ENCODE data around the gene LRRC8B. TPM values are rescaled to one million over a fixed set of nuclear protein-coding genes. Genes with fewer than 3 reads are reported as not detected.

LRRC8B gene
- total RNA-seq, 4 donors from 2014 or later = 3.5 to 15.7 (median 8.5) TPM

DNA sequence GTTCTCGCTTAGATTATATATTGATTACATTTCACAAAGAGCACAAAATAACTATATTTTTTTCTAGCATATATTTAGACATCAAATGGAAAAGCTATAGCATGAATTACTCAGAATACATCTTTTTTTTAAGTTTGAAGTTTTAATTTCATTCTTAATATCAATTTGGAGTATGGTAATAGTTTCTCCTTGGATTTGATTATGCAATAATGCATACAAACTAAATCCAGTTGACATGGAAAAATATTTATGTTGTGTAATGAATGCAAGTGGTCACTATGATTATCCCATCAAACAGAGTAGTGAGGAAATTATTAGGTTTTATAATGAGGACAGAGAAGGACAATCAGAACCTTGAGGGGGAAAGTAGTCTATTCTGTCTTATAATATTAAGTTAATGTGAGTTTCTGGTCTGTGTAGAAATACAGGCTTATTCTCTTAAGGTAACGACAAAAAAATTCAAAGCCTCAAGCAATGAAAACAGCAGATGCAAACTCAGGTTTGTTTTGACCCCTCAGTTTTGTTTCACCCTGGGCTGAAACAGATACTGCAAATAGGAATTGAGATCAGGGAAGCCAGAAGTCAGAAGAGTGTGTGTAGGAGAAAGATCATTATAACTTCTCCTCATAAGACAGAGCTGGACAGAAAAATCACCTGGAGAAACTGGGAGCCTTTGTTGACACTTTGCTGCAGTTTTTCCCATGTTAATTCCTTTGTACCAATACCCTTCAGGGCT lies 23.7 kb downstream of the LRRC8B start:
- no peaks in the 10 kb centered on the region for H3K9me3 ChIP-seq
- ATAC-seq (no peak), DNase-seq (no peak)
- H3K36me3 ChIP-seq = no peaks in the 10 kb centered on the region
- H3K4me1 ChIP-seq = peaks cover 63% of the 10 kb centered on the region in 2 donors
- in situ Hi-C loops (cut with MboI; ENCODE audit: low sequenced_read_pairs in 4 of 4) = no loop called here
- H3K4me3 ChIP-seq = no peak overlapping the region
- no peaks in the 10 kb centered on the region for H3K27me3 ChIP-seq
- intact Hi-C loops (cut with DNase I; ENCODE audit: low total_unique reads) = no loop called here
- TF ChIP-seq, protein P1, sequence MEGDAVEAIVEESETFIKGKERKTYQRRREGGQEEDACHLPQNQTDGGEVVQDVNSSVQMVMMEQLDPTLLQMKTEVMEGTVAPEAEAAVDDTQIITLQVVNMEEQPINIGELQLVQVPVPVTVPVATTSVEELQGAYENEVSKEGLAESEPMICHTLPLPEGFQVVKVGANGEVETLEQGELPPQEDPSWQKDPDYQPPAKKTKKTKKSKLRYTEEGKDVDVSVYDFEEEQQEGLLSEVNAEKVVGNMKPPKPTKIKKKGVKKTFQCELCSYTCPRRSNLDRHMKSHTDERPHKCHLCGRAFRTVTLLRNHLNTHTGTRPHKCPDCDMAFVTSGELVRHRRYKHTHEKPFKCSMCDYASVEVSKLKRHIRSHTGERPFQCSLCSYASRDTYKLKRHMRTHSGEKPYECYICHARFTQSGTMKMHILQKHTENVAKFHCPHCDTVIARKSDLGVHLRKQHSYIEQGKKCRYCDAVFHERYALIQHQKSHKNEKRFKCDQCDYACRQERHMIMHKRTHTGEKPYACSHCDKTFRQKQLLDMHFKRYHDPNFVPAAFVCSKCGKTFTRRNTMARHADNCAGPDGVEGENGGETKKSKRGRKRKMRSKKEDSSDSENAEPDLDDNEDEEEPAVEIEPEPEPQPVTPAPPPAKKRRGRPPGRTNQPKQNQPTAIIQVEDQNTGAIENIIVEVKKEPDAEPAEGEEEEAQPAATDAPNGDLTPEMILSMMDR (IDR thresholded peaks at IDR 0.05 in 4 of 5, conservative IDR thresholded peaks at IDR 0.05 in 1 of 5) = no peak
- TF ChIP-seq POLR2A (IDR thresholded peaks at IDR 0.05) = no peak
- H3K27ac ChIP-seq = peak overlapping the region; percentile 13 to 77 (median 70)

- Histone ChIP-seq H3K9me3 (no peaks in the 10 kb centered on the region), H3K36me3 (no peaks in the 10 kb centered on the region), H3K4me3 (no peak overlapping the region), H3K27me3 (no peaks in the 10 kb centered on the region), H3K4me1 (peaks cover 46 to 51% of the 10 kb centered on the region in 2 donors), H3K27ac (no peak overlapping the region)
- TF ChIP-seq, protein P1 (IDR thresholded peaks at IDR 0.05 in 4 of 5, conservative IDR thresholded peaks at IDR 0.05 in 1 of 5) = no peak
- no peak for TF ChIP-seq POLR2A (IDR thresholded peaks at IDR 0.05)
- intact Hi-C loops (cut with DNase I; ENCODE audit: low total_unique reads) (no loop called here), in situ Hi-C loops (cut with MboI; ENCODE audit: low sequenced_read_pairs in 4 of 4) (no loop called here)
- ATAC-seq (no peak), DNase-seq (no peak)
Observed at GRCh38 chr1:89550995-89551394, 26.4 kb downstream of the LRRC8B start.

GRCh38 chr1:89552471-89553081 lies 27.9 kb downstream of the LRRC8B start:
- peak overlapping the region; percentile 54 to 64 (median 57) for H3K27ac ChIP-seq
- intact Hi-C loops (cut with DNase I; ENCODE audit: low total_unique reads) (no loop called here), in situ Hi-C loops (cut with MboI; ENCODE audit: low sequenced_read_pairs in 4 of 4) (no loop called here)
- peaks cover 0 to 4% of the 10 kb centered on the region in 2 donors for H3K36me3 ChIP-seq
- H3K4me3 ChIP-seq = no peak overlapping the region
- DNase-seq = peak; percentile 29 to 50
- no peaks in the 10 kb centered on the region for H3K9me3 ChIP-seq
- H3K4me1 ChIP-seq = peaks cover 37 to 40% of the 10 kb centered on the region in 2 donors
- no peaks in the 10 kb centered on the region for H3K27me3 ChIP-seq
- peak; percentile 68 to 80 for ATAC-seq
- no peak for TF ChIP-seq POLR2A (IDR thresholded peaks at IDR 0.05)
- TF ChIP-seq, protein P1 (IDR thresholded peaks at IDR 0.05 in 4 of 5, conservative IDR thresholded peaks at IDR 0.05 in 1 of 5) = no peak

- Histone ChIP-seq H3K4me1 (peaks cover 31 to 35% of the 10 kb centered on the region in 2 donors), H3K27me3 (no peaks in the 10 kb centered on the region), H3K27ac (peak overlapping the region; percentile 54 to 64 (median 57)), H3K36me3 (peaks cover 0 to 6% of the 10 kb centered on the region in 2 donors), H3K9me3 (no peaks in the 10 kb centered on the region), H3K4me3 (no peak overlapping the region)
- in situ Hi-C loops (cut with MboI; ENCODE audit: low sequenced_read_pairs in 4 of 4) = no loop called here
- TF ChIP-seq, protein P1 (IDR thresholded peaks at IDR 0.05 in 4 of 5, conservative IDR thresholded peaks at IDR 0.05 in 1 of 5) = no peak
- no peak for TF ChIP-seq POLR2A (IDR thresholded peaks at IDR 0.05)
- DNase-seq (no peak), ATAC-seq (no peak)
- intact Hi-C loops (cut with DNase I; ENCODE audit: low total_unique reads) = no loop called here
Observed at GRCh38 chr1:89553157-89553556, 28.5 kb downstream of the LRRC8B start.

All from gastrocnemius medialis (tissue), 4 donors.